ENCODE results near the gene NCF2. TPM values are rescaled to one million over a fixed set of nuclear protein-coding genes. Genes with fewer than 3 reads are reported as not detected.
A peak's percentile ranks its signal among the peaks of the same experiment; 100 is the strongest.

NCF2 gene
- total and polyA plus RNA-seq, 2 donors (not counting 3 experiments of a cell fraction or from before 2014, with no cell fraction given): 0.03 TPM; not detected in 1

- TF ChIP-seq CTCF (IDR thresholded peaks at IDR 0.05; ENCODE audit: extremely low read depth in 1 of 2, insufficient read depth in 1 of 2, low read depth in 1 of 2, low read length in 2 of 2) (peak; percentile 5 to 42), GATA2 (IDR thresholded peaks at IDR 0.05; ENCODE audit: insufficient read depth, insufficient read length, low read depth, low read length) (no peak), MYC (IDR thresholded peaks at IDR 0.05; ENCODE audit: low read depth, low read length) (no peak), FOS (IDR thresholded peaks at IDR 0.05; ENCODE audit: borderline replicate concordance, insufficient read depth, low read length) (no peak), POLR2A (IDR thresholded peaks at IDR 0.05; ENCODE audit: low read depth, low read length) (no peak)
These were observed 10.0 kb downstream of the NCF2 start for GRCh38 chr1:183580281-183580682.

GRCh38 chr1:183578856-183579255 lies 11.4 kb downstream of the NCF2 start:
- intact Hi-C loops (cut with micrococcal nuclease): no loop called here
- TF ChIP-seq MAX (IDR thresholded peaks at IDR 0.05; ENCODE audit: insufficient read depth, insufficient read length): no peak
- TF ChIP-seq FOS (IDR thresholded peaks at IDR 0.05; ENCODE audit: borderline replicate concordance, insufficient read depth, low read length): no peak
- no peak for TF ChIP-seq GATA2 (IDR thresholded peaks at IDR 0.05; ENCODE audit: insufficient read depth, insufficient read length, low read depth, low read length)
- TF ChIP-seq EZH2 (IDR thresholded peaks at IDR 0.05; ENCODE audit: borderline replicate concordance, low read depth, low read length, severe bottlenecking): no peak
- no TSS peak for BruUV-seq (replicated peaks)

More at GRCh38 chr1:183580281-183580682, 10.0 kb downstream of the NCF2 start:
- H2AFZ ChIP-seq (ENCODE audit: low read depth, low read length): peak overlapping the region; percentile 41
- ChIA-PET CTCF (interaction anchor here (0.7 to 1.9 kb wide), 11 partner anchors 9 to 299 kb away, joined by 3 to 9 read pairs (median 4); partner anchors contain the start of gene SMG7), POLR2A (no interaction called here)
- no peaks in the 10 kb centered on the region for H4K20me1 ChIP-seq (replicated peaks; ENCODE audit: control insufficient read depth, extremely low read depth, insufficient read depth, low read length)
- no peaks in the 10 kb centered on the region for H3K79me2 ChIP-seq (ENCODE audit: control insufficient read depth, insufficient read depth, low read length)
- no peaks in the 10 kb centered on the region for H3K27me3 ChIP-seq (ENCODE audit: control insufficient read depth in 2 of 2, insufficient read depth in 2 of 2, low read length in 2 of 2)
- H3K9me3 ChIP-seq (replicated peaks; ENCODE audit: control insufficient read depth, insufficient read depth, low read length): no peaks in the 10 kb centered on the region
- H3K4me1 ChIP-seq (ENCODE audit: control insufficient read depth, extremely low read depth, insufficient read depth, low read length): no peaks in the 10 kb centered on the region
- peak; percentile 62 for FAIRE-seq
- no peak overlapping the region for H3K9ac ChIP-seq (replicated peaks; ENCODE audit: extremely low read depth, insufficient read depth, low read length)
- no peak overlapping the region for H3K27ac ChIP-seq (ENCODE audit: insufficient read depth, low read depth, low read length)
- H3K36me3 ChIP-seq (ENCODE audit: control insufficient read depth in 2 of 2, extremely low read depth in 1 of 2, insufficient read depth in 2 of 2, low read length in 2 of 2): no peaks in the 10 kb centered on the region
- no peaks in the 10 kb centered on the region for H3K9me1 ChIP-seq (replicated peaks; ENCODE audit: control insufficient read depth, extremely low read depth, insufficient read depth, low read length)
- no TSS peak for BruUV-seq (replicated peaks)
- dilution Hi-C loops (cut with MboI; ENCODE audit: extremely low pct_ligation_motif_present, low sequenced_read_pairs): no loop called here
- H3K4me3 ChIP-seq (replicated peaks in 1 of 3; ENCODE audit: insufficient read depth in 1 of 3, low read depth in 1 of 3, low read length in 3 of 3): no peak overlapping the region
- intact Hi-C loops (cut with micrococcal nuclease): no loop called here
- DNase-seq (ENCODE audit: low read depth, low spot score): peak; percentile 49
- no peak overlapping the region for H3K4me2 ChIP-seq (ENCODE audit: insufficient read depth, low read length)

More at GRCh38 chr1:183578856-183579255, 11.4 kb downstream of the NCF2 start:
- Histone ChIP-seq H3K4me3 (replicated peaks in 1 of 3; ENCODE audit: insufficient read depth in 1 of 3, low read depth in 1 of 3, low read length in 3 of 3) (no peak overlapping the region), H3K4me2 (ENCODE audit: insufficient read depth, low read length) (no peak overlapping the region), H3K9me1 (replicated peaks; ENCODE audit: control insufficient read depth, extremely low read depth, insufficient read depth, low read length) (no peaks in the 10 kb centered on the region), H3K27ac (ENCODE audit: insufficient read depth, low read depth, low read length) (no peak overlapping the region), H3K9ac (replicated peaks; ENCODE audit: extremely low read depth, insufficient read depth, low read length) (no peak overlapping the region), H3K79me2 (ENCODE audit: control insufficient read depth, insufficient read depth, low read length) (no peaks in the 10 kb centered on the region), H3K4me1 (ENCODE audit: control insufficient read depth, extremely low read depth, insufficient read depth, low read length) (no peaks in the 10 kb centered on the region), H3K36me3 (ENCODE audit: control insufficient read depth in 2 of 2, extremely low read depth in 1 of 2, insufficient read depth in 2 of 2, low read length in 2 of 2) (no peaks in the 10 kb centered on the region), H4K20me1 (replicated peaks; ENCODE audit: control insufficient read depth, extremely low read depth, insufficient read depth, low read length) (no peaks in the 10 kb centered on the region), H2AFZ (ENCODE audit: low read depth, low read length) (no peak overlapping the region), H3K9me3 (replicated peaks; ENCODE audit: control insufficient read depth, insufficient read depth, low read length) (no peaks in the 10 kb centered on the region), H3K27me3 (ENCODE audit: control insufficient read depth in 2 of 2, insufficient read depth in 2 of 2, low read length in 2 of 2) (no peaks in the 10 kb centered on the region)
- CTCF ChIA-PET: interaction anchor here (0.7 to 1.7 kb wide), 6 partner anchors 10 to 297 kb away, joined by 3 to 6 read pairs (median 4); partner anchors contain the start of gene SMG7
- dilution Hi-C loops (cut with MboI; ENCODE audit: extremely low pct_ligation_motif_present, low sequenced_read_pairs): no loop called here
- POLR2A ChIA-PET: interaction anchor here (1.1 kb wide), 1 partner anchor 106 kb away, joined by 6 read pairs; the partner anchor contains the start of gene SMG7
- DNase-seq (ENCODE audit: low read depth, low spot score) (no peak), FAIRE-seq (no peak)

All from endothelial cell of umbilical vein (primary cell).